ENCODE results near the gene ERBB3.

DNA sequence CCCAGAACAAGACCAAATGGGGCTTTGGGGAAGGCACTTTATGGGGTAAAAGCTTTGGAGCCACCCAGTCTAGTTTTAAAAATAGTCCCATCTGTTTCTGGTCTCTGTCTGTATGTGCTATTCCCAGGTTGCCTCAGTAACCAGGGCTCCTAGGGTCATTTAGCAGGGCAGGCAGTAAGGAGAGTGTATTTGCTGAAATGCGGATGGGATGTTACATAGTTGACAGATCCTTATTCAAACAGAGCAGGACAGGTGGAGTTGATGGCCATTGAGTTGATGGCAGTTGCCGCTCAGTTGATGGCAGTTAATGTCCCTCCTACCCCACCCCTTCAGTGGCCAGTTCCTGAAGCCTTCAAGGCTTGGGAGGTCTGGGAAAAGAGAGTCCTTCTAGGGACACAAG, 42.7 kb downstream of the ERBB3 start:
- TF ChIP-seq, protein P1, sequence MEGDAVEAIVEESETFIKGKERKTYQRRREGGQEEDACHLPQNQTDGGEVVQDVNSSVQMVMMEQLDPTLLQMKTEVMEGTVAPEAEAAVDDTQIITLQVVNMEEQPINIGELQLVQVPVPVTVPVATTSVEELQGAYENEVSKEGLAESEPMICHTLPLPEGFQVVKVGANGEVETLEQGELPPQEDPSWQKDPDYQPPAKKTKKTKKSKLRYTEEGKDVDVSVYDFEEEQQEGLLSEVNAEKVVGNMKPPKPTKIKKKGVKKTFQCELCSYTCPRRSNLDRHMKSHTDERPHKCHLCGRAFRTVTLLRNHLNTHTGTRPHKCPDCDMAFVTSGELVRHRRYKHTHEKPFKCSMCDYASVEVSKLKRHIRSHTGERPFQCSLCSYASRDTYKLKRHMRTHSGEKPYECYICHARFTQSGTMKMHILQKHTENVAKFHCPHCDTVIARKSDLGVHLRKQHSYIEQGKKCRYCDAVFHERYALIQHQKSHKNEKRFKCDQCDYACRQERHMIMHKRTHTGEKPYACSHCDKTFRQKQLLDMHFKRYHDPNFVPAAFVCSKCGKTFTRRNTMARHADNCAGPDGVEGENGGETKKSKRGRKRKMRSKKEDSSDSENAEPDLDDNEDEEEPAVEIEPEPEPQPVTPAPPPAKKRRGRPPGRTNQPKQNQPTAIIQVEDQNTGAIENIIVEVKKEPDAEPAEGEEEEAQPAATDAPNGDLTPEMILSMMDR (IDR thresholded peaks at IDR 0.05) = no peak
- TF ChIP-seq POLR2A (IDR thresholded peaks at IDR 0.05) = no peak

Measured in upper lobe of left lung (tissue), 4 donors.